ENCODE results near the gene ITIH5.
"Not testable (repeated sequence)": the region's sequence is repeated elsewhere in the genome, so short reads cannot be mapped to it uniquely, and the experiment has no call there.

ITIH5 gene

DNA sequence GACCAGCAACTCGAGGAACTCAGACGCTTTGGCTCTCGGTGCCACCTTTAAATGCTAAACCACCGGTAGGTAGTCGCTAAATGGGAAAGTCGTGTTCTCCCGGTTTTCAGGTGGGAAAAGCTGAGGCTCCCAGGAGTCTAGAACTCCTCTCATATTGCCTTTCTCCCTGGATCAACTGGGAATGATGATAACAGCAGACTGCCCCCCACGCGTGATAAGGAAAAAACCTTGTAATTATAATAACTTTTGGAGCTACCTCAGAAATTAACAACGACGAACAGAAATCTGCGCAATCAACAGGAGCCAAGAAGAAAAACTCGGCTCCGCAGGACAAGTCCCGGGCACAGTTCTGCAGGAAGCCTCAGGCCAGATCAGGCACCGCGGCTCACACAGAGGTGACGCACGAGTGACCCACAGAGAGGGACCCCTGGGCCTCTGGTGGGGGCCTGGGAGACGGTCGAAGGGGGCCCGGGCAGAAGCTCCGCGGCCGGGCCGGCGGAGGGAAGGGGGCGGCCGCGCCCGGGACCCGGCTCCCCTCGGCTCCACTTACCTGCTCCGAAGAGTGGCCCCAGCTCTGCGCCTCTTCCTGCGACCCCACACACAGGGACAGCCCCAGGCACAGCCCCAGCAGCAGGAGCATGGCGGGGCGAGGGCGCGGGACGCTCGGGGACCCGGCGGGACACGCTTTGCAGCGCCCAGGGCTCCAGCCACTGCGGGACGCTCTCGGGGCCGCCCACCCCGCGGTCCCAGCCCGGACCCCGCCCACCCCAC, at the start of gene ITIH5:
TSS of gene ITIH5 (minus strand) at position 714 of the 771 bp plus-strand sequence. CDS start at position 640, 74 bp downstream.
- Mint-ChIP-seq H3K36me3 (ENCODE audit: insufficient read depth) (no peaks in the 10 kb centered on the region), H3K4me1 (peaks cover 12% of the 10 kb centered on the region), H3K27me3 (peaks cover 81% of the 10 kb centered on the region), H3K9me3 (no peaks in the 10 kb centered on the region), H3K4me3 (peak within 1 kb of the TSS; percentile 75), H3K27ac (ENCODE audit: low read depth) (peak within 1 kb of the TSS; percentile 47)
- ATAC-seq (replicated peaks; ENCODE audit: extremely low read depth, poor library complexity, severe bottlenecking), result no peak
- DNase-seq (ENCODE audit: low spot score in 2 of 2), result no peak

GRCh38 chr10:7715515-7715914, 48.7 kb upstream of the ITIH5 start:
- H3K27me3 Mint-ChIP-seq, result peaks cover 79% of the 10 kb centered on the region
- no peaks in the 10 kb centered on the region for H3K9me3 Mint-ChIP-seq
- ATAC-seq (replicated peaks; ENCODE audit: extremely low read depth, poor library complexity, severe bottlenecking) (no peak), DNase-seq (ENCODE audit: low spot score in 2 of 2) (no peak)
- no peak overlapping the region for H3K27ac Mint-ChIP-seq (ENCODE audit: low read depth)
- peaks cover 2% of the 10 kb centered on the region for H3K36me3 Mint-ChIP-seq (ENCODE audit: insufficient read depth)
- H3K4me3 Mint-ChIP-seq, result no peak overlapping the region
- H3K4me1 Mint-ChIP-seq, result peaks cover 5% of the 10 kb centered on the region

DNA sequence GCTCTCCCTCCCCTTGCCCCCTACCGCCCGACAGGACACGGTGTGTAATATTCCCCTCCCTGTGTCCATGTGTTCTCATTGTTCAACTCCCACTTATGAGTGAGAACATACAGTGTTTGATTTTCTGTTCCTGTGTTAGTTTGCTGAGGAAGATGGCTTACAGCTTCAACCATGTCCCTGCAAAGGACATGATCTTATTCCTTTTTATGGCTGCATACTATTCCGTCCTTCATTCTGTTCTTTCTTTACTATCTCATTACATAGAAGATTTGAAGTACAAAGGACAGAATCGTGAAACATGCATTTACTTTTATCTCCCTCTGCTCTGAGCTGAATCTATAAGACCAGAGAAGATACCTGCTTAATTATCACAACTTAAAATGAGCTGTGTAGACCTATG, 44.3 kb upstream of the ITIH5 start:
- not testable (repeated sequence) for DNase-seq (ENCODE audit: low spot score in 2 of 2); H3K4me3 Mint-ChIP-seq; H3K9me3 Mint-ChIP-seq; H3K4me1 Mint-ChIP-seq; H3K27ac Mint-ChIP-seq (ENCODE audit: low read depth); ATAC-seq (replicated peaks; ENCODE audit: extremely low read depth, poor library complexity, severe bottlenecking); H3K36me3 Mint-ChIP-seq (ENCODE audit: insufficient read depth)
- peaks cover 71% of the 10 kb centered on the region for H3K27me3 Mint-ChIP-seq

DNA sequence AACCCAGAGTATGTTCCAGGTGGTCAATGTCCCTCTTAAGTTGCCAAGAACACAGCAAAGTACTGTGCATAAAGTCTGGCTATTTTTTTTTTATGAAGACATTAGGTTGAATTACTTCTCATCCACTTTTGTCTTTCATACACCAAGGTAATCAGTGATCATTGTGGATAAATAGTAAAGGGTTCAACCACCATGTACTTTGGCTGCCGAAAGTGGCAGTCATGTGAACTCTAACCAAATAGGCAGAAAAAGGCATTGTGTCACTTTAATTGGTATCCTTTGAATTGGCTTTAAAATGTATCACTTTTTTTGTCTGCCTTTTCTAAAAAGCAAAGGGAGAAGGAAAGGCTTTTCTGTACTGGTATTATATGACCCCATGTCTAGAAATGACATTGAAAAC, 43.7 kb upstream of the ITIH5 start:
- no peaks in the 10 kb centered on the region for H3K36me3 Mint-ChIP-seq (ENCODE audit: insufficient read depth)
- H3K4me3 Mint-ChIP-seq, result no peak overlapping the region
- no peaks in the 10 kb centered on the region for H3K9me3 Mint-ChIP-seq
- peaks cover 71% of the 10 kb centered on the region for H3K27me3 Mint-ChIP-seq
- DNase-seq (ENCODE audit: low spot score in 2 of 2) (no peak), ATAC-seq (replicated peaks; ENCODE audit: extremely low read depth, poor library complexity, severe bottlenecking) (no peak)
- no peaks in the 10 kb centered on the region for H3K4me1 Mint-ChIP-seq
- H3K27ac Mint-ChIP-seq (ENCODE audit: low read depth), result no peak overlapping the region

GRCh38 chr10:7708832-7709231, 42.1 kb upstream of the ITIH5 start:
- Mint-ChIP-seq H3K27ac (ENCODE audit: low read depth) (no peak overlapping the region), H3K9me3 (no peaks in the 10 kb centered on the region), H3K27me3 (peaks cover 71% of the 10 kb centered on the region), H3K4me1 (no peaks in the 10 kb centered on the region), H3K36me3 (ENCODE audit: insufficient read depth) (no peaks in the 10 kb centered on the region), H3K4me3 (no peak overlapping the region)
- ATAC-seq (replicated peaks; ENCODE audit: extremely low read depth, poor library complexity, severe bottlenecking) (no peak), DNase-seq (ENCODE audit: low spot score in 2 of 2) (no peak)

GRCh38 chr10:7707858-7708622, 41.3 kb upstream of the ITIH5 start:
- Mint-ChIP-seq H3K27ac (ENCODE audit: low read depth) (no peak overlapping the region), H3K4me3 (no peak overlapping the region), H3K4me1 (no peaks in the 10 kb centered on the region), H3K27me3 (peaks cover 74% of the 10 kb centered on the region), H3K9me3 (no peaks in the 10 kb centered on the region), H3K36me3 (ENCODE audit: insufficient read depth) (no peaks in the 10 kb centered on the region)
- ATAC-seq (replicated peaks; ENCODE audit: extremely low read depth, poor library complexity, severe bottlenecking) (no peak), DNase-seq (ENCODE audit: low spot score in 2 of 2) (no peak)

- Mint-ChIP-seq H3K4me1 (no peaks in the 10 kb centered on the region), H3K9me3 (no peaks in the 10 kb centered on the region), H3K27me3 (peaks cover 74% of the 10 kb centered on the region), H3K36me3 (ENCODE audit: insufficient read depth) (no peaks in the 10 kb centered on the region), H3K4me3 (no peak overlapping the region), H3K27ac (ENCODE audit: low read depth) (no peak overlapping the region)
- DNase-seq (ENCODE audit: low spot score in 2 of 2), result no peak
- ATAC-seq (replicated peaks; ENCODE audit: extremely low read depth, poor library complexity, severe bottlenecking), result no peak
Measured at GRCh38 chr10:7707102-7707501, 40.3 kb upstream of the ITIH5 start.

DNA sequence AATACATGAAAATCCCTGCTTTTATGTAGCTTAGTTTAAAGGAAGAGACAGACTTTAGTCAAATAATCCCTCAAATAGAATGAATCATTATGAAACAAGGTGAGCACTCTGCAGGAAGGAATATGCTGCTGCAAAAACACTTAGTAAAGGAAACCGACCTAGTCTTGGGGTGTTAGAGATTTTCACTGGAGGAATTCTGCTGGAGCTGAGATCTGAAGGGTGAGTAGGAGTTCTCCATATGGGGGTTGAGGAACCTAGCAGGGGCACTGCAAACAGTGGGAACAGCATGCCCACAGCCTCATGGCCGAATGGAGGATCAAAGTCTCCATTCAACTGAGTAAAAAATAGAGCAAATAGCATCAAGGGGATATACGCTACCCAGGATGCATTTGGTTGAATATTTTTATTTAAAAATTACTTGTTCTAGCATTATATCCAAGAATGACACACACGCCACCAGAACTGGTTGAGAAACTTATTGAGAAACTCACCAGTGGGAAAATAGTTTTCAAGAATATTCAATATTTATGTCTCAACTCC, 39.8 kb upstream of the ITIH5 start:
- Mint-ChIP-seq H3K4me3 (no peak overlapping the region), H3K9me3 (no peaks in the 10 kb centered on the region), H3K36me3 (ENCODE audit: insufficient read depth) (no peaks in the 10 kb centered on the region), H3K4me1 (no peaks in the 10 kb centered on the region), H3K27ac (ENCODE audit: low read depth) (no peak overlapping the region), H3K27me3 (peaks cover 74% of the 10 kb centered on the region)
- ATAC-seq (replicated peaks; ENCODE audit: extremely low read depth, poor library complexity, severe bottlenecking) (no peak), DNase-seq (ENCODE audit: low spot score in 2 of 2) (no peak)

DNA sequence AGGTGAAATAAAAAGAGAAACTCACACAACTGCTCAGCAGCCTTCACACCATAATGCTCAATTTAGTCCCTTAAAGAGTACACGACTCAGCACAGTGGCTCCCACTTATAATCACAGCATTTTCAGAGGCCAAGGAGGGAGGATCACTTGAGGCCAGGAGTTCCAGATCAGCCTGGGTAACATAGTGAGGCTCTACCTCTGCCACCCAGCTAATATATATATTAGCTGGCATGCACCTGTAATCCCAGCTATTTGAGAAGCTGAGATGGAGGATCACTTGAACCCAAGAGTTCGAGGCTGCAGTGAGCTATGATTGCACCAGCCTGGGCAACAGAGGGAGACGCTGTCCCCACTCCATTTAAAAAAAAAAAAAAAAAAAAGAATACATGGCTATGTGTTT, 38.6 kb upstream of the ITIH5 start:
- Mint-ChIP-seq H3K4me1 (no peaks in the 10 kb centered on the region), H3K27me3 (peaks cover 73% of the 10 kb centered on the region), H3K36me3 (ENCODE audit: insufficient read depth) (no peaks in the 10 kb centered on the region), H3K27ac (ENCODE audit: low read depth) (no peak overlapping the region), H3K4me3 (no peak overlapping the region), H3K9me3 (no peaks in the 10 kb centered on the region)
- no peak for ATAC-seq (replicated peaks; ENCODE audit: extremely low read depth, poor library complexity, severe bottlenecking)
- no peak for DNase-seq (ENCODE audit: low spot score in 2 of 2)

DNA sequence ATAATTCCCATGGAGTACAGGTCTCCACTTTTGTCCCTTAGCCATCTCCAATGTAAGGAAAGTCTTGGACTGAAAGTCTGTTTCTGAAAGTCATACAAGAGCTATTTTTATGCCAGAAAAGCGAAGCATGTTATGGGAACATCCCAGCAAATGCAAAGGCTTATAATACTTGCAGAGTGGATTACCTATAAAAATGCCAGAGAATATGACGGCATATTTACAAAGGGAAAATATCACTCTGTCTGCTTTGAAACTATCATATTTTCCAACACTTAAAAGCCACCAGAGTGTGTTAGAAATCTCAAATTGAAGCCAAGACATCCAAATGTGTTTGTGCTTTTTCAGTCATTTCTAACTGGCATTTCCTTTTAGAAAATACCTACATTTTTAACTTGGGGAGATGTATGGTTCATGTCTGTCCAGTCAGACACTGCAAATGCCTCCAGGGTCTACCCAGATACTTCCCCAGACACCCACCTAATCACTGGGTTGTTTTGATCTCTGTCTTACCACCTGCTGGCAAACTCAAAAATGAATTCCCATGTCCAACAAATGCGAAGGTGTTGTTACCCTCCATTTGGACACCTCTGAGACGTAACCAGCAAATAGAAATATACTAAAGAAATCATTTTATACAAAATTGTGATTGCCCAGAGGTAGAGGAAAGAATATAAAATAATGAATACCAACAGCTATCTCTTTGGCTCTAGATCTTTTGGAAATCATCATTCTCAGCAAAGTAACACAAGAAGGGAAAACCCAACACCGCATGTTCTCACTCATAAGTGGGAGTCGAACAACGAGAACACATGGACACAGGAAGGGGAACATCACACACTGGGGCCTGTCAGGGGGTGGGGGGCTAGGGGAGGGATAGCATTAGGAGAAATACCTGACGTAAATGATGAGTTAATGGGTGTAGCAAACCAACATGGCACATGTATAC, 37.6 kb upstream of the ITIH5 start:
- Mint-ChIP-seq H3K9me3 (no peaks in the 10 kb centered on the region), H3K36me3 (ENCODE audit: insufficient read depth) (no peaks in the 10 kb centered on the region), H3K4me1 (no peaks in the 10 kb centered on the region), H3K27ac (ENCODE audit: low read depth) (no peak overlapping the region), H3K27me3 (peaks cover 81% of the 10 kb centered on the region), H3K4me3 (no peak overlapping the region)
- DNase-seq (ENCODE audit: low spot score in 2 of 2), result no peak
- no peak for ATAC-seq (replicated peaks; ENCODE audit: extremely low read depth, poor library complexity, severe bottlenecking)

- H3K27me3 Mint-ChIP-seq, result peaks cover 91% of the 10 kb centered on the region
- H3K4me1 Mint-ChIP-seq, result no peaks in the 10 kb centered on the region
- no peak within 1 kb of the TSS for H3K4me3 Mint-ChIP-seq
- H3K9me3 Mint-ChIP-seq, result no peaks in the 10 kb centered on the region
- no peak within 1 kb of the TSS for H3K27ac Mint-ChIP-seq (ENCODE audit: low read depth)
- no peak for DNase-seq (ENCODE audit: low spot score in 2 of 2)
- no peaks in the 10 kb centered on the region for H3K36me3 Mint-ChIP-seq (ENCODE audit: insufficient read depth)
- ATAC-seq (replicated peaks; ENCODE audit: extremely low read depth, poor library complexity, severe bottlenecking), result no peak
Measured at GRCh38 chr10:7703140-7703539, 36.4 kb upstream of the ITIH5 start, which contains the start of gene ITIH2. TSS of gene ITIH2 (plus strand) at chr10:7703316. CDS start at chr10:7703435, 119 bp downstream.

GRCh38 chr10:7702288-7702812, 35.6 kb upstream of the ITIH5 start:
- no peaks in the 10 kb centered on the region for H3K36me3 Mint-ChIP-seq (ENCODE audit: insufficient read depth)

More at GRCh38 chr10:7702288-7702812, 35.6 kb upstream of the ITIH5 start:
- Mint-ChIP-seq H3K4me3 (no peak overlapping the region), H3K27me3 (peaks cover 91% of the 10 kb centered on the region), H3K9me3 (no peaks in the 10 kb centered on the region), H3K4me1 (no peaks in the 10 kb centered on the region), H3K27ac (ENCODE audit: low read depth) (no peak overlapping the region)
- no peak for DNase-seq (ENCODE audit: low spot score in 2 of 2)
- ATAC-seq (replicated peaks; ENCODE audit: extremely low read depth, poor library complexity, severe bottlenecking), result no peak

All from central memory CD8-positive, alpha-beta T cell (primary cell).